ENCODE measurements around the gene ZDHHC12. TPM values are rescaled to one million over a fixed set of nuclear protein-coding genes. Genes with fewer than 3 reads are reported as not detected.

The ZDHHC12 gene
- total RNA-seq, 1 donor from 2014 or later: 23.6 TPM

GRCh38 chr9:128757602-128758001 is 33.7 kb upstream of the ZDHHC12 start:
- H3K27ac Mint-ChIP-seq (ENCODE audit: unreplicated experiment): no peak overlapping the region
- H3K27me3 Mint-ChIP-seq (ENCODE audit: low read depth): no peaks in the 10 kb centered on the region
- H3K4me1 Mint-ChIP-seq (ENCODE audit: low read depth): no peaks in the 10 kb centered on the region

GRCh38 chr9:128753627-128754026 is 29.7 kb upstream of the ZDHHC12 start:
- Mint-ChIP-seq H3K9me3 (ENCODE audit: low read depth) (no peaks in the 10 kb centered on the region), H3K27ac (ENCODE audit: unreplicated experiment) (no peak overlapping the region), H3K36me3 (ENCODE audit: low read depth) (peaks cover 2% of the 10 kb centered on the region), H3K27me3 (ENCODE audit: low read depth) (no peaks in the 10 kb centered on the region), H3K4me3 (ENCODE audit: unreplicated experiment) (no peak overlapping the region), H3K4me1 (ENCODE audit: low read depth) (no peaks in the 10 kb centered on the region)
- no peak for DNase-seq (ENCODE audit: low spot score)
- no peak for TF ChIP-seq CTCF (IDR thresholded peaks at IDR 0.05)

More at GRCh38 chr9:128757602-128758001, 33.7 kb upstream of the ZDHHC12 start:
- Mint-ChIP-seq H3K9me3 (ENCODE audit: low read depth) (no peaks in the 10 kb centered on the region), H3K4me3 (ENCODE audit: unreplicated experiment) (no peak overlapping the region), H3K36me3 (ENCODE audit: low read depth) (no peaks in the 10 kb centered on the region)
- TF ChIP-seq CTCF (IDR thresholded peaks at IDR 0.05): no peak
- no peak for DNase-seq (ENCODE audit: low spot score)

DNA sequence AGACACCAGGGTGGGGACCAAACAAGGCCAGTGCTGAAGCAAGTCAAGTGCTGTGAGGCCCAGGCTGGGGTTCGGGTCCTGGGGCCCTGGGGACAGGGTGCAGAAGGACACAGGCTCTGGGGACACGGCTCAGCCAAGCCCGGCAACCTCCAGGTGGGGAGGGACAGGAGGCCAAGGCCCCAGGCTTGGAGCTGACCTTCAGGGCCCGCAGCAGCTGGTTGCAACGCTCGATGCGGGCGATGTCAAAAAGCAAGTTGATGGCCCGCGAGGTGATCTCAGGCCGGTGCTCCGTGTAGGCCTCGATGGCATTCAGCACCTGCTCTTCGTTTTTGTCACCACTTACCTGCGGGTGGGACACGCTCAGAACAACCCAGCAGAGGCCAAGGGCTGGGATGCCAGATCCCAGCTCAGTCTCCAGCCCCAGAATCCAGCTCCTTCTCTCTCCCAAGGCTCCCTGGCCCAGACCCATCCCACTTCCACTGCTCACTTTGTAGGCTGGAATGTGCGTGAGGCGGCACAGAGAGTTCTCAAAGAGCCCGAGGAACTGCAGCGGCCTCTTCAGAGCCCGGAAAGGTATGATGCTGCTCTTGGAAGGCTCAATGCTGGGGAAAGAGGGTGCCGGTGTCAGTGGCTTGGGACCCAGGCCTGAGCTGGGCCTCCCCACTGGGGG is 27.1 kb upstream of the ZDHHC12 start:
- Mint-ChIP-seq H3K9me3 (ENCODE audit: low read depth) (no peaks in the 10 kb centered on the region), H3K4me1 (ENCODE audit: low read depth) (no peaks in the 10 kb centered on the region), H3K4me3 (ENCODE audit: unreplicated experiment) (no peak overlapping the region), H3K27me3 (ENCODE audit: low read depth) (no peaks in the 10 kb centered on the region), H3K36me3 (ENCODE audit: low read depth) (peaks cover 5% of the 10 kb centered on the region), H3K27ac (ENCODE audit: unreplicated experiment) (no peak overlapping the region)
- TF ChIP-seq CTCF (IDR thresholded peaks at IDR 0.05): no peak
- DNase-seq (ENCODE audit: low spot score): no peak

DNA sequence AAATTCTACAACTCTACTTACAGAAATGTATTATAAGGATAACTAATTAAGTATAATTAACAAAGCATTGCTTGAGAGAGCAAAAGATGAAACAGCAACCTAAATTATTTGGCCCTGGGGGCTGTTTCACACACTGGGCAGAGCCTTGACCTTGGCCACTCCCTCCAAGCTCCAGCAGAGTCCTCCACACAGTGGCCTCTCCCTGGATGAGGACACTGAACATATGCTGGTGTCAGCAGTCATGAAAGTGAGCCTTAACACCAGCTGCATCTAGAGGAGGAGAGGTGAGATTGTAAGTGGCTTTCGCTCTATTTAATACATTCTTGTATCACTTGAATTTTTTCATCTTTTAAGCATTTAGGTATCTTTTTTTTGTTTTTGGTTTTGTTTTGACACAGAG is 23.3 kb upstream of the ZDHHC12 start:
- TF ChIP-seq CTCF (IDR thresholded peaks at IDR 0.05): no peak
- Mint-ChIP-seq H3K9me3 (ENCODE audit: low read depth) (no peaks in the 10 kb centered on the region), H3K27me3 (ENCODE audit: low read depth) (no peaks in the 10 kb centered on the region), H3K4me1 (ENCODE audit: low read depth) (no peaks in the 10 kb centered on the region), H3K27ac (ENCODE audit: unreplicated experiment) (no peak overlapping the region), H3K4me3 (ENCODE audit: unreplicated experiment) (no peak overlapping the region), H3K36me3 (ENCODE audit: low read depth) (peaks cover 5% of the 10 kb centered on the region)
- DNase-seq (ENCODE audit: low spot score): no peak

- peaks cover 10% of the 10 kb centered on the region for H3K36me3 Mint-ChIP-seq (ENCODE audit: low read depth)
- TF ChIP-seq CTCF (IDR thresholded peaks at IDR 0.05): no peak
- H3K4me1 Mint-ChIP-seq (ENCODE audit: low read depth): no peaks in the 10 kb centered on the region
- no peak overlapping the region for H3K4me3 Mint-ChIP-seq (ENCODE audit: unreplicated experiment)
- no peak for DNase-seq (ENCODE audit: low spot score)
- no peaks in the 10 kb centered on the region for H3K9me3 Mint-ChIP-seq (ENCODE audit: low read depth)
- no peaks in the 10 kb centered on the region for H3K27me3 Mint-ChIP-seq (ENCODE audit: low read depth)
- H3K27ac Mint-ChIP-seq (ENCODE audit: unreplicated experiment): no peak overlapping the region
Observed at GRCh38 chr9:128743421-128743820, 19.5 kb upstream of the ZDHHC12 start.
